GM12801 (cell line): ENCODE measurements around the gene MAFG.

Experiments
- CTCF ChIP-seq: IDR thresholded peaks from one replicate; pipeline ENCODE4 v1.5.1; 2011; ENCODE audit warnings: control low read depth; ENCODE audit not compliant: insufficient read length; ENCODE audit errors: extremely low read depth

The MAFG gene

GRCh38 chr17:81967244-81967532 is 39.7 kb upstream of the MAFG start:
- TF ChIP-seq CTCF: no peak

GRCh38 chr17:81966343-81967243 is 39.1 kb upstream of the MAFG start:
- no peak for TF ChIP-seq CTCF

GRCh38 chr17:81964081-81964849 is 36.7 kb upstream of the MAFG start:
- no peak for TF ChIP-seq CTCF

- TF ChIP-seq CTCF: no peak
These were observed 35.2 kb upstream of the MAFG start for GRCh38 chr17:81962499-81963441.

DNA sequence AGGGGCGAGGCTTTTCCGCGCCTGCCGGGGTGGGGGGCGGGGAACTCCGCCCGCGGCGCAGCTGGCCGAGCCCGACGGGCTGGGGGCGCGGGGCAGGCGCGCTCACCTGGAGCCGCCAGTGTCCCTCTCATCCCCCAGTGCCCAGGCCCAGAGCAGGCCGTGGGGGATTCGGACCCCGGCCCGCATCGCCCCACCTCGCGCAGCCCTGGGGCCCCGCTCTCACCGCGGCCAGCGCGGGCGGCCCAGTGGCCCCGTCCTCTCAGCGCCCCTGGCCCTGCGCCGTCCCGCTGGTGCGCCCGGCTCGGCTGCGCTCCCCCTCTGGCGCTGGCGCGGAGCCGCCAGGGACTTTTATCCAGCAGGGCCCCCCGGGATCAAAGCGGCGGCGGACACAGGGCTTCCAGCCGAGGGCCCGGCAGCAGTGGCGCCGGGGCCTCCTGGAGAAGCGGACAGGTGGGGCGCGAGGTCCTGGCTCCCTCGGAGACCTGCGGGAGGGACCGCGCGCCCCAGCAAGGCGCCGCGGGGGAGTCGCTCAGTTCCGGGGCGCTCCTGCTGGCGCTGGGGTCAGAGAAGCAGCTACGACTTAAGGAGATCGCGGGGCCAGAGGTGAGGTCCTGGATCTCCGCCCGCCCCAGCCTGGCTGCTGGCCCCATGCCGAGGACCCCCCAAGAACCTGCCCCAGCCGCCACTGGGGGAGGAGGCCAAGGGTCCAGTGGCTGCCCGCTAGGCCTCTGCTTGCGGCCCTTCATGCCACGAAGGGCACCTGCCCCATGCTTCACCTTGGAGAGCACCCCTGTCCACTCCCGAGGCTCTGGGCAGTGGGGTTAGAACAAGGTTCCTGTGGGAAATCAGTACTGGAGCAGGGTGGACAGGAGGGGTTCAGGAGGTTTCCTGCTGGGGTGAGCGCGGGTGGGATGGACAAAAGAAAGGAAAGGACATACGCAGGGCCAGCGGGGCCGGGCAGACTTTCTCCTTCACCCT is 34.3 kb upstream of the MAFG start:
- TF ChIP-seq CTCF: no peak

- TF ChIP-seq CTCF: no peak
These were observed 33.6 kb upstream of the MAFG start, which contains the start of gene NOTUM for GRCh38 chr17:81961087-81961511. NOTUM (minus strand) TSS chr17:81961187; CDS start chr17:81960909, 278 bp downstream.
